Measurements from ENCODE around the gene TRAPPC3. TPM values are rescaled to one million over a fixed set of nuclear protein-coding genes. Genes with fewer than 3 reads are reported as not detected.

The TRAPPC3 gene
- total RNA-seq, 4 donors from 2014 or later = 76.3 to 104 (median 83.2) TPM

- TF ChIP-seq, protein P1, sequence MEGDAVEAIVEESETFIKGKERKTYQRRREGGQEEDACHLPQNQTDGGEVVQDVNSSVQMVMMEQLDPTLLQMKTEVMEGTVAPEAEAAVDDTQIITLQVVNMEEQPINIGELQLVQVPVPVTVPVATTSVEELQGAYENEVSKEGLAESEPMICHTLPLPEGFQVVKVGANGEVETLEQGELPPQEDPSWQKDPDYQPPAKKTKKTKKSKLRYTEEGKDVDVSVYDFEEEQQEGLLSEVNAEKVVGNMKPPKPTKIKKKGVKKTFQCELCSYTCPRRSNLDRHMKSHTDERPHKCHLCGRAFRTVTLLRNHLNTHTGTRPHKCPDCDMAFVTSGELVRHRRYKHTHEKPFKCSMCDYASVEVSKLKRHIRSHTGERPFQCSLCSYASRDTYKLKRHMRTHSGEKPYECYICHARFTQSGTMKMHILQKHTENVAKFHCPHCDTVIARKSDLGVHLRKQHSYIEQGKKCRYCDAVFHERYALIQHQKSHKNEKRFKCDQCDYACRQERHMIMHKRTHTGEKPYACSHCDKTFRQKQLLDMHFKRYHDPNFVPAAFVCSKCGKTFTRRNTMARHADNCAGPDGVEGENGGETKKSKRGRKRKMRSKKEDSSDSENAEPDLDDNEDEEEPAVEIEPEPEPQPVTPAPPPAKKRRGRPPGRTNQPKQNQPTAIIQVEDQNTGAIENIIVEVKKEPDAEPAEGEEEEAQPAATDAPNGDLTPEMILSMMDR (IDR thresholded peaks at IDR 0.05) = no peak
- no peak for ATAC-seq (ENCODE audit: low FRiP score)
- DNase-seq (ENCODE audit: low spot score) = no peak
Observed at GRCh38 chr1:36178471-36179219, 29.4 kb upstream of the TRAPPC3 start.

- TF ChIP-seq, protein P1 (IDR thresholded peaks at IDR 0.05) = no peak
Observed at GRCh38 chr1:36177589-36178431, 28.5 kb upstream of the TRAPPC3 start.

DNA sequence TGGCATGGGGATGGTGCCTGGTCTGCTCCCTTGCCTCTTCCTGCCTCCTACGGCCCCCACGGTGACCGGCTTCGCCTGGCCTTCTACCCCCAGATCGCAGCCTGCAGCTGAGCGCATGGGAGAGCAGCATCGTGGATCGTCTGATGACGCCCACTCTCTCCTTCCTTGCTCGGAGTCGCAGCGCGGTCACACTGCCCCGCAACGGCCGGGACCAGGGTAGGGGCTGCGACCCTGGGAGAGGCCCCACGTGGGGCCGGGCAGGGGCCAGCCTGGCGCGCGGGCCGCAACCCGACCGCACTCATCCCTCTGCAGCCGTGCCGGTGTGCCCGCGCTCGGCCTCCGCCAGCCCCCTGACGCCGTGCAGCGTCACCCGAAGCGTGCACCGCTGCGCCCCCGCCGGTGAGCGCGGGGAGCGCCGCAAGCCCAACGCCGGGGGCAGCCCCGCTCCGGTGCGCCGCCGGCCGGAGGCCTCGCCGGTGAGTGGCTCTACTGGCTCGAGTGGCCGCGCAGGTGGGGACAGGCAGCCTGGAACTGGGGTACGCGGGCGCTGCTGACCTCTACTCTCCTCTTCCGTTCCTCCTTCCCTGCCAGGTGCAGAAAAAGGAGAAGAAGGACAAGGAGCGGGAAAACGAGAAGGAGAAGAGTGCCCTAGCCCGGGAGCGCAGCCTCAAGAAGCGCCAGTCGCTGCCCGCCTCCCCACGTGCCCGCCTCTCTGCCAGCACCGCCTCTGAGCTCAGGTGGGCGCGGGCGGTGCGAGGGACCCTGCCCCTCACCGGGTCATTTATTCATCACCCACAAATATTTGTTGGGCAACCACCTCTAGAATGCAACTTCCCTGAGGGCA lies 27.0 kb upstream of the TRAPPC3 start:
- ATAC-seq (ENCODE audit: low FRiP score) (no peak), DNase-seq (ENCODE audit: low spot score) (no peak)
- TF ChIP-seq, protein P1 (IDR thresholded peaks at IDR 0.05) = no peak

More at GRCh38 chr1:36177589-36178431, 28.5 kb upstream of the TRAPPC3 start:
- no peak for DNase-seq (ENCODE audit: low spot score)
- no peak for ATAC-seq (ENCODE audit: low FRiP score)

DNA sequence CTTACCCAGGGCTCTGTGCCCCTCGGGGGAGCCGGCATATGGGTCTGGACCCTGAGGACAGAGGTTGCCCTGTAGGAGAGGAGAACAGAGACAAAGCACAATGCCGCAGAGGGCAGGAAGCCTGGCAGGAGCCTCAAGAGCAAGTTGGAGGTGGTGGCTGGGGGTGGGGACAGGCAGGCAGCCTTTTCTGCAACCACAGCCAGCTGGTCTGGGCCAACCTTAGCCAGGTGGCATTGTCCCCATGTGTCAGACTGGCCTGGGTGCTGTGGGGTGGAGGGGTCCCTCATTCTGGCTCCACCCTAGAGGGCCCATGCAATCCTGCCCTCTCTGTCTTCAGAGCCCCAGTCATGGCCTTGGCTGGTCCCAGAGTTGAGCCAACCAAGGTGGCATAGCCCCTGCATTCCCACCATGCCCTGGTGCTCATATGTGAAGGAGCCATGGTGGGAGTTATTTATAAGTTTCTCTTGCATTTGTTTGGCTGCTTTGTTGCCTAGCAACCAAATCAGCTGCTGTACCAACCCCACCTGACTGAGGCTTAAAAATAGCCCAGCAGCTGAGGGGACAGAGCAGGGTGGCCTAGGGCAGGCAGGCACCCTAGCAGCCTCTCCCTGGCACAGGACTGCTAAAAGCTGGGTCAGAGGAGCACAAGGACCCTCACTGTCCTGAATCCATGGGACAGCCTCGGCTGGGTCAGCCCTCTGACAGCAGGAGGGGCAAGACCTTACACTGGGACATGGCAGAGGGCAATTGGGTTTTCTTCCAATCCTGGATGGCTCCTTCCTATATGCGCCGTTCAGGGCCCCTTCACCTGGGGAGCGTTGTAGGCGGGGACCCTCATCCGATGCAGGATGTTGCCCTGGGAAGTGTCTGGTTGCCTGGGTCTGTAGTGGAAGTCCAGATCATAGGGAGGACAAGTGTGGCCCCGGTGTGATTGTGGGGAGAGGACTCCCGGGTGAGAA lies 26.1 kb upstream of the TRAPPC3 start:
- no peak for DNase-seq (ENCODE audit: low spot score)
- TF ChIP-seq, protein P1 (IDR thresholded peaks at IDR 0.05) = no peak
- no peak for ATAC-seq (ENCODE audit: low FRiP score)

GRCh38 chr1:36174713-36175112 lies 25.4 kb upstream of the TRAPPC3 start:
- ATAC-seq (ENCODE audit: low FRiP score) (no peak), DNase-seq (ENCODE audit: low spot score) (no peak)
- TF ChIP-seq, protein P1 (IDR thresholded peaks at IDR 0.05) = no peak

- DNase-seq (ENCODE audit: low spot score) = no peak
- TF ChIP-seq, protein P1 (IDR thresholded peaks at IDR 0.05) = no peak
- peak; percentile 18 for ATAC-seq (ENCODE audit: low FRiP score)
Observed at GRCh38 chr1:36172983-36173382, 23.7 kb upstream of the TRAPPC3 start.
